ENCODE data around the gene OSBPL3.
"Not testable (repeated sequence)": the region's sequence is repeated elsewhere in the genome, so short reads cannot be mapped to it uniquely, and the experiment has no call there.

Gene OSBPL3

DNA sequence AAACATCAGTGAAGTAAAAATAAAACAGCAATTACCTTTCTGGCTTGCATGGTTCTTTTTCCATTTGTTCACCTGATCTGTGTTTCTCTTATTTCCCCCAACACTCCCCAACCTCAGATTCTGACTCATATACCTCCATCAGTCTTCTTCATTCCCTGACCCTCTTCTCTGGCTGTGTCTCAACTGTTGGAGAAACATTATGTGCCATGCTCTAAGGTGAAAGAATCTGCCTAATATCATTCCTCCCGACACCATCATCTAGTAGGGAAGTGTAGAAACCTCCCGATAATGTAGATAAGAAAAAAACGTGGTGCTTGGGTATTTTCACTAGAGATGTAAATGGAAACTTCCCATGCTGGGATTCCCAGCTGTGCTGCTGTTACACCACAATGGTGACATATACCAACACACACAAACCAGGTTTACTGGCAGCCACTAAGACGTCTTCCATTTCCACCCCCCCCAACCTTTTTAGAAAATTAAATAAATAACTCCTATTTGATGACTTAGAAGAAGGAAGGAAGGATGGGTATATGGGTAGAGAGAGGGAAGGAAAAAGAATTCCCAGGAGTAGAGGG is 63.4 kb downstream of the OSBPL3 start:
- DNase-seq, result no peak

DNA sequence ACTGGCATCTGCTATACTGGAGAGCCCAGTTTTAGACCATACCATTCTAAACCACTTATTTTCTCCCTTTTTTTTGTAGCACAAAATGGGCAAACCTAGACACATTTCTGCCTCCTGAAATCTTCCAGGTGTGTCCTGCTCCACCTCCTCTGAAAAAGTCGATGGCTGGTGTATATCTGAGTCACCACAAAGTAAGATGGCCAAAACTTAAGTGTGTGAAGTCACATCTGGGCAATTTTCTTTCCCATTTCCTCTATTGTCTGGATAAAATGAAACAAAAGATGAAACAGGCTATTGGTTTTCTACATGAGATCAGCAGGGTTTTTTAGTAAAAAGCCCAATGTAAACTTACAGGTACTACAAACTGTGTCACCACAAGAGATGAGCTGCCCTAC is 65.5 kb downstream of the OSBPL3 start:
- no peak for DNase-seq

DNA sequence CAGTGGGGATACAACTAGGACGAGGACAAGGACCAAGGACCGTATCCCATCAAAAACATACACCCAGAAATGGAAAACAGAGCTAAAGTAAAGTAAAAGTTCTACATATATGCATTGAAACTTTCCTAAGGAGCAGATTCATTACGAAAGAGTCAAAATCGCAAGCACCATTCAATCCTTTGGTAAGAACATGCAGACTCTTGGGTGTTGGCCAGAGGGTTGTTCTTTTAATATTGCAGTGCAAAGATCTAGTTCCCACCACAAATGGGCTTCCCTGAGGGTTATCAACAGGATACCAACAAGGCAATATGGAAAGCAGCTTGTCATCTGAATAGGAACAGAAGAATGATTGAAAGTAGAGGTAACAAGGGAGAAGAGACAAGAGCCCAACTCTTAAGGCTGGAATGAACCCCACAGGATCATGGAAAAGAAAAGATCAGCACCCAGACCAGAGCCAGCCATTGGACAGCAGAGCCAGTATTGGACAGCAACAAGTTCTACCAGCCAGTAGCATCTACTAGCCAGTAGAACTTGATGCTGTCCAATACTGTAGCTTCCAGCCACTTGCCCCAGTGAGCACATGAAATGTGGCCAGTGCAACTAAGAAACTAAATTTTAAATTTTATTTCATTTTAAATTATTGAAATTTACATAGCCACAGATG is 66.0 kb downstream of the OSBPL3 start:
- DNase-seq, result no peak

DNA sequence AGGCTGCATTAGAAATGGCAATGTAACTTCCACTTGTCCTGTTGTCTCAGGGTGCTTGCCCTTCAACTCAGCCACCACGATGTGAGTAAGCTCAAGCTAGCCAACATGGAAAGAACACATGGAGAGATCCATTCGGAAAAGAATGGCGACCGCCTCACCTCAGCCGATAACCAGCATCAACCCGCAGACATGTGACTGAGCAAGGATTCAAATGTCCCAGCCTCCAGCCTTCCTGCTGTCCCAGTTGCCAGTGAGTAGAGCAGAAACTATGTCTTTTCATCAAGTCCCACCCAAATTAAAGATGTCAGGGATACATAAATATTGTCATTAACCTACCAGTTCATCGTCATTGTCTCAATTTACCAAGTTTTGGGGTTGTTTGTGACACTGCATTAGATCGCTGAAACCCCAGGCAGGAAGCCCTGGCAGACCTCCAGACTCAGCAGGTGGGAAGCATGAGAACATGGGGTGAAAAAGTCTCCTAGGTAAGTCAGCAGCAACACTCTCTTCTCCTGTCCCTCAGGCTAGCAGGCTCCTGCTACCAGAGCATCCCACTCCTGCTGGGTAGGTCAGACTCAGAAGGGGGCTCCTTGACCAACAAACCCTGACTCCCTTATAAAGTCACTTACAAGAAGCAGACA is 67.0 kb downstream of the OSBPL3 start:
- no peak for DNase-seq

DNA sequence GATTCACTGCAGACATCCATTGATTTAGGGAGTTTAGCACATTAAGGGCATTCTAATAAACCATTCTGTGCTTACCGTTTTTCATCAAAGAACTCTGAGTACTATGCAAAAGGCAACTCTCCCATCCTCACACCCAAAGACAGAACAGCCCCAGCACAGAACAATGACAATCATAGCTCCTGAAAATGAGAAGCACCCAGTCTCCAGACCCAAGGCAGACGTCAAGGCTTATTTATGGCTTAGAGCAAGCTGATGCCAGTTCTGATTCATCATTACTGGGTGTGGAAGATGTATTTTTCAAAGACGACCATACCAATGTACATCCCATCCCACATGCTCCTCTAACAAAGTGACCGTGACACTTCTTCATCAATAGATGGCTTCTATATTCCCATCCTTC is 67.6 kb downstream of the OSBPL3 start:
- no peak for DNase-seq

DNA sequence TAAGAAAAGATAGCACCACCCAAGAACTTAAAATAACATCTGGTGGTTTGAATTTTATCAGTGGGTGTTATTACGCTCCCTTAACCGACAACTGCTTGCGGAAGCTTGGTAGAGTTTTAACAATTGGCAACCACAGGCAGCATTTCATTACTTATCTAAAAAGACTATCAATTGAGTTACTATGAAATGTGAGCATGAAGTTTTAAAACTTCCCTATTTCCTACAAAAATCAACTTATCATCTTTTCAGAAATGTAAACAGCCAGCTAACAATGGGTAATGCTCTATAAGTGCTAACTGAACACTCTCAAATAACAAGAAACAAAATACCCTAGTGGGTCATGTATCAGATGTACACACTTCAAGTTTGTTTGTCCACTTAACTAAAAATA is 68.8 kb downstream of the OSBPL3 start:
- DNase-seq, result no peak

DNA sequence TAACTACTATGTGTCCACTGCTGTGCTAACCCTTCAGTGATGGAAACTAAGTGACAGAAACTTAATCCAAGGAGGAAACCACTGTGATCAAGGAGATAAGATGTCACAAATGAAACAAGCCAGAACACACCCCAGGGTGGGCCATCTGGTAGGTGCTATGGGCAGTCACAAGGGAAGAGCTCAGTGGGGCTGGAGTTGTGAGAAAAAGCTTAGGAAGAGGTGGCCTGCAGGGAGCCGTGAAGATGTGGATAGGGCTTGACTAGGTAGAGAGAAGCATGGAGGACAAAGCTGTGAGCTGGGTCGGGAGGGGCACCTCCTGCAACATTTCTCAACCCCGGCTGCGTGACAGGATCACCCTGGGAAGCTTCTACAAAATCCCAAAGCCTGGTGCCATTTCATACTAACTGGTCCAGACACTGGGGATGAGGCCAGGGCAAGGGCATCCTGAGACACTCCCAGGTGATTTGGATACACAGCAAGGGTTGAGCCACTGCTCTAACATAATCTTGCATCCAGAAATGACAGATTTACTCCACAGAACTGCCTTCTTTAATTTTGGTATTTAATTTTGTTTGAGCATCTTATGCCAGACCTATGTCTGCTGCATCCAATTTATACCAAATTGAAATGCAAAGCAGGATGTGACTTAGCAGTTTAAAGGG is 69.3 kb downstream of the OSBPL3 start:
- no peak for DNase-seq

DNA sequence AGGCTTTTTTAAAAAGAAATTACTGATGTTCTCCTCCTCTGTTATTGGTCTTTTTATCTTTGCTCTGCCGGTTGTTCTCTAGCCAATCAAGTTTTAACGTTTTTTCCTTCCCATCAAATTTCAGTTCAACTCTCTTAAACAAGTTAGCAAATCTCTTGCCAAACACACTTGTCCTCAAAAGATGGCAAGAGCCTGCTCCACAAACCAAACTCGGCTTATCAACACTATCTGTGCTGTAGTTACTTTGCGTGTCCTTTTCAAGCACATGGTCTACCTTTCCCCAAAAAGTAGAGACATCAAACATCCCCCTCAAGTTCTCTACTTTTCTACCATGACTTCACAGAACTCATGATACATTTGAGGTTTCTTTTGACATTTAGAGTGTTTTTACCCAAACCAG is 71.3 kb downstream of the OSBPL3 start:
- no peak for DNase-seq

DNA sequence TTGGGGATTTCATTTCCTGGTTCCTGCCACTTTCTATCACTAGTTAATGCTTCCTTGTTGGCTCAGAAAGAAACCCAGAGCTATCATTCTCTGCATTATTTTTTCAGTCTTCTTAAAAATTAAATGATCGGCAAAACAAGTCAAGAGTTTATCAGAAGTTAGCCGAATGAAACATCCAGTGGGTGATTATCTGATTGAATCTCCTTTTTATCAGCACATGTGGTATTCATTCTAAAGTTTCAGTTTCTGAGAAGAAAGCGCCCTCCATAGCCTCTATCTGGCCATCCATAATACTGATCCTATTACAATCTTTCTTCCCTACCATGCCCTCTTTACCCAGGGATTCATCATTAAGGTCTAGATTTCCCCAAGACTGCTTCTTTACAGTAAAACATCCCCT is 71.8 kb downstream of the OSBPL3 start:
- no peak for DNase-seq

DNA sequence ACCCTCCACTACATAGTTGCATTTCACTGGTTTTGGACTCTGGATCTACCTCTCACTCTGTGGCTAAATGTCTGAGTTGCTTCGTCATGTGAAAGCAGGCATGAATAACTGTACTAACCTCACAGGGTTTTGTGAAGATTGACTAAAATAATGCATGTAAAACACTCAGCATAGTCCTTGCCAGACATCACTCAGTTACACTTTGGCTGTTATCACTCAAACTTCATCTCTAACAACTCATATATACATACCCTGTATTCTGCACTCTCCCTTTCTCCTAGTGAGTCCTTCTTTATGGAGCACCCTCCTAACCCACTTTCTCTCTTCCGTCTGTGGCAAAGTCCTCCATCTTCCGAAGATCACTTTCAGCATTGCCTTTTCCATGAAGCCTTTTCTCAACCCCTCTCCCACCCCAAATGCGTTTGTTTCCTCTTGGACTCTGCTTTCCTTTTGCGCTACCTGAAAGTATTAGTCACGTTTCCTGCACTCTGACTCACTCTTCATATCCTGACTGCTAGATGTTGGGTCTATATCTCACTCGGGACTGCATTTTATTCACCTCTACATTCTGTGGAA is 72.6 kb downstream of the OSBPL3 start:
- DNase-seq, result peak; percentile 65

DNA sequence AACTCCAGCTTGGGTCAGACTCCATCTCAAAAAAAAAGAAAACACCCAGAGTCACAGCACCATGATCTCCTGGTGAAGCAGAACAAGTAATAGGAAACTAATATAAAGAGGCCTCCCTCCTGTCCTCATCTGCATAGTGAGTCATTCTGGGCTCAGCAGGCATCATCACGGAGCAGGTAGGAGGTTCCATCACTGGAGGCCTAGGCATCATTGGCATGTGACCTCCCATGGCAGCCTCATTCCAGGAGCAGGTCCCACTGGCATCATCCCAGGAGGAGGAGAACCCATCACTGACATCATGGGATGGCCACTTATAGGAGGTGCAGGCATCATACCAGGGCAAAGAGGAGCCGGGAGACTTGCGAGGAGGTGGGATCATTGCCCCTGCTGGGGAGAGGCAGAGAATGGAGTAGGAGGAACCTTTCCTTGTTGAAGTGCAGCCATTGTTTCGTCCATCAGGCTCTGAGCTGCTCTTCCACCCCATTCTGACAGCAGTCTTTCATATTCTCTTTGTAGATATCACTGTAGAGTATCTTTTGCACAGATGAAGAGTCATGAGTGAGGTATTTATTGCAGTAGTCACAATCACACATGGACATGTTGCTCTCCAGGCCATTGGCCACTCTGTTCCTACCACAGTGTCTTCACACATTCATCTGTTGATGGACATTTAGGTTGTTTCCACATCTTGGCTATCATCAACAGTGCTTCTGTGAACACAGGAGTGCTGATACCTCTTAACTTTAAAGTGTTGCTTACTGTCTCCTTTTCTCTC is 73.8 kb downstream of the OSBPL3 start:
- DNase-seq, result no peak

DNA sequence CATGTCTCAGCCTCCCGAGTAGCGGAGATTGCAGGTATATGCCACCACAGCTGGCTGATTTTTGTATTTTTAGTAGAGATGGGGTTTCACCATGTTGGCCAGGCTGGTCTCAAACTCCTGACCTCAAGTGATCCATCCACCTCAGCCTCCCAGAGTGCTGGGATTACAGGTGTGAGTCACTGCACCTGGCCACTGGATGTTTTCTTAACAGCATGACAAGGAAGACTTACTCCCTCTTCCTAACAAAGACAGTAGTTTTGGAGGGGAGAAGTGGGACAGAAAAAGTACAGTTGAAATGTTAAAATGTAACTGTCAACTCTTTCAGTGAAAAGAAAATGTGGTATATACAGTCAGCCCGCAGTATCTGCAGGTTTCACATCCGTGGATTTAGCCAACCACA is 76.0 kb downstream of the OSBPL3 start:
- not testable (repeated sequence) for DNase-seq

DNA sequence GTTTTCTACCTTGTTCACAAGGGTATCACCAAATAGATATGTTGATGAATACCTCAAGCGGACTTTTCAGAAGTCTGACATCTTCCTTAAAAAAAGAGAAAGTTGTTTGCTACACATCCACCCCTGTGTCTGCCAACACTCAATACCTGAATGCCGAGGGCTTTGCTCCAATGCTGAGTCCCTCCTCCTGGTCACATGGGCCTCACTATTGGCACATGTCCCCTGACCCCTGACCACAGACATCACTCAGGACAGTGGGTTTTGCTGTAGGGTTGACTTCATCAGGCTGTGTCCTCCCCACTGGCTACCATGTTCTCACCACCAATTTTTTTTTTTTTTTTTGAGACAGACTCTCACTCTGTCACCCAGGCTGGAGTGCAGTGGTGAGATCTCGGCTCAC is 76.4 kb downstream of the OSBPL3 start:
- DNase-seq, result no peak

DNA sequence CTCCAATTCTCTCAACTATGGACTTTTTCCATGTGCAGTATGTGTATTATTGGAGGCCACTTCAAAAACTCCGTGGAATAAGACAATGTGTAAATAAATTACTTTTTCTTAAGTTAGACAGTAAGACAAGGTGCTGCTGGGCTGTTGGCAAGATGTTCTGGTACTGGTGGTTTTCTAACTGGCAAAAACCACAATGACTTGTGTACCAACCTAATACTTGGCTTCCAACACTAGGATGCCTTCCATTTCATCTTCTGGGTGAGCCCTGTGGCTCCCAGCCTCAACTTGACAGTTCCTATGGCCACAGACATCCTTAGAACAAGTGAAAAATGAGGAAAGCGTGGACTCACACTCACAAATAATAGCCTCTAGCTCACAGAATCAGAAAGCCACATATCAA is 77.0 kb downstream of the OSBPL3 start:
- DNase-seq, result no peak

DNA sequence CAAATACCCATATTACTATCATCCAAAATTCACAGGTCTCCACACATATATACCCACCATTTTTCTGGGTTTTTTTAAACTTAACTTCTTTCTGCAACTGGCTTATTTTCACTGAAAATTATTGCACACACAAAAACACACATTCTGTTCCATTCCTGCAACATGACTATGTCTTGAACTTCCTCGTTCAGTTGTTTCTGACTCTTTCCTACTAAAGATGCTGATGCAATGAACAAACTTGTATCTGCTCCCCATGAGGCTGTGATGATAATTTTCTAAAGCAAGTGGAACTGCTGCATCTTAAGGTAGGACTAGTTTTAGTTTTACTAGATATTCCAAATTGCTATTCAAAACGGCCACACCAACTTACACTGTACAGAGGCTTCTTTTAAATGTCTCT is 77.7 kb downstream of the OSBPL3 start:
- peak; percentile 24 for DNase-seq

DNA sequence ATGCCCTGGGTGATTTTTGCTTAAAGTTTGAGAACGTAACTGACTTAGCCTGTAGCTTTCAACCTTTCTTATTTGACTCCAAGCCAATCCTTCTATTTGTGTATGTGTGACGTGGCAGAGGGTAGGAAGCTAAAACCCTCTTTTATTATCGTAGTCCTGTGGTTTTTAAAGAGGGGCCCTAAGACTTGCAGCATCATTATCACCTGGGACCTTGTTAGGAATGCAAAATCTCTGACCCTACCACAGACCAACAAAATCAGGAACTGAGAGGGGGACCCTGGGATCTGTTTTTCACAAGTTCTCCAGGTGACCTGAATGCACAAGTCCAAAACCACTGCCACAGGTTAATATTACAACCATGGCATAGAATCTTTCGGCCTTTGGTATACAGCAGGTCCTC is 80.1 kb downstream of the OSBPL3 start:
- DNase-seq, result no peak

DNA sequence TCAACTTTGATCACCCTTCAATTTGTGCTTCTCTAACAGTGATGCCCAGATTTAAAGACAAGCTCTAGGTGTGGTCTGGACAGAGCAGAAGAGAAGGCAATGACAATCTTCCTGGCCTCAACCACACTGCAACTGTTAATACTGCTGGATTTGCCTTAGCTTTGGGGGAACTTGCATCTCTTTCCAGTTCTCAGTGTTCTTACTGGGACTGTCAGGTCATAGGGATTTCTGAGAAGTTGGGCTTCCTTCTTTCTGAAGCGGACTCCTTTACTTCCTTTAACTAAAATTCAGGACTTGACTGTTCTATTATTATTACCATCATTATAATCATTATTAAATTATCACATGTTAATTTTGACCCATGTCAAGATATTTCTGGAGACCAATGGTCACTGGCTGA is 80.8 kb downstream of the OSBPL3 start:
- no peak for DNase-seq

DNA sequence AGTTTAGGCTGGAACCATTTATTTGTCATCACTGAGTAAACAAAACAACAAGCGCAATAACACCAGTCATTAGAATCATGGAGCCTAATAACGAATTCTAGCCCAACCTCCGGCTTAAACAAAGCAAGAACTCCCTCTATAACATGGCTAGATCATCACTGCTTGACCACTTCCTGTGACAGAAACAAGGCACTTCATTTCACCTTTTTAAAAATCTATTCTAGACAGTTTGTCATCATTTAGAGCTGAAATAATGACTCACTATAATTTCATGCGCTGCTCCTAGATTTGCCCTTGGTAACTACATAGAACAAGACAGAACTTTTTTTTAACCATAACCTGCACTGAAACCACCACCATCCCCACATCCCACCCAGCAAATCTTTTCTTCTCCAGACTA is 81.3 kb downstream of the OSBPL3 start:
- no peak for DNase-seq

DNA sequence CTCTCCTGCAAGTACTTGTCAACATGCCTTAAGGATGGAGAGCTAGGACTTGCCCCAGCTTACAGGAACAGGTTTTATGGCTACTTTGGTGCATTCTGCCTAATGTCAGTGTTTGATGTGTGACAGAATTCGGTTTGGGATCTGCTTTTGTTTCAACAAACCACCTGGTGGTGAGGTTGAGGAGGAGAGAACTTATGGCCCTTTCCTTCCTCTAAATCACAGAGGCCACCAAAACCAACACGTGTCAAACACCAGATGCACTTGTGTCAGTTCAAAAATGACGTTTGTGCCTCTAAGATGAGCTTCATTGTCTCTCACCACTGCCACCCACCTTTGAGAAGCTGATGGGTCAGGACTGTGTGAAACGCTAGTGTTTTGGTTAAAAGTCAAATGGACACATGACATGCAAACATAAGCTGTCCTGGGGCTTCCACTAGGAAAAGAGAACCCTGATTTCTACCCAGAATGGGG is 83.9 kb downstream of the OSBPL3 start:
- DNase-seq, result no peak

DNA sequence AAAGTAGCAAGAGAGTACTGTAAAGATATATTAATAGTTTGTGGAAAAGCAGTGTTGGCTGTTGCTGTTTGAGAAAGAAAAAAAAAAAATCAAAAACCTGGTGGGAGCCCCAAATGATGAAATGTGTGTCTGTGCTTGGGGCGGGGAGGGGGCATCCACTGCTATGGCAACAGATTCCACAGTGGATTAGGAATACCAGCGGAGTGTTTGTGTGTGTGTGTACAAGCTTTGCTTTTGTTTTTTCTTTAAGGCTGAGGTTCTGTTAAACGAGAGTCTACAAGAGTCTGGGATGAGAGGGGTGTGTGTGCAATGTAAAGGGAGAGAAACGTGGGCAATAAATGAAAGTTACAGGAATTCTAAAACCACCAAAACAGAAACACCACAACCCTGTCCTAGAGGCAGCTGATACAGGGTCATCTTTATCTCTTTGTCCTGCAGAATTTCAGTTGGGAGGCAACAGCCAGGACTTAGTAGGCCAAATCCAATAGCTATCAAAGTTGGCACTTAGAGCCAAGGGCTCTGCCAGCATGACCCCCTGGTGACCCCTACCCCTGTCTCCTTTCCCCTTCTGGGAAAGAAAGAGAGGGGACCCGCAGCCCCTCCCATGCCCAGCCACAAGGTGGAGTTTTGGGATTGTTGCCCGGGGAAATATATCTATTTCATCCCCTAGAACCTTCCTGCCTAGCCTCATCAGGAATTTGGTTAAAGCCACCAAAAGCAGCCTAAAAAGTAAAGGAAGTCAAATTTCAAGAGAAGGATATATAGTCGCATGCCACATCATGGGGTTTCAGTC is 85.4 kb downstream of the OSBPL3 start:
- DNase-seq, result no peak

DNA sequence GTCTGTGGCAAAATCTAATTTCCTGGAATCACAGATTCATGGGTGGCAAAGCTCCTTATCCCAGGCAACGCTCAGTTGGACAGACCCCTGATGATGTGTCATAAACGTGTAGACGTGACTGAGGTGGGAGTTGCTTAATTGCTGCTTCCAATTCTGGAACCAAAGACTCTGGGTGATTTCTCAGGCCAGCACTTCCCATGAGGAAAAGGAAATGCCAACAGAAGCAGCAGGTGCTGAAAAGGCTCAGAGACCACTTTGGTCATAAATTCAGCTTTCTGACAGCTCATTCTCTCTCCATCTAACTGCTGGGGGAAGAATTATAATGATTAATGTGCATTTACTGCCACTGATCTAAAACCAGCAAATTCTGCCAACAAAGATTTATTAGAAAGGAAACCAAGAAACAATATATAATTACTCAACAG is 88.7 kb downstream of the OSBPL3 start:
- peak; percentile 40 for DNase-seq

DNA sequence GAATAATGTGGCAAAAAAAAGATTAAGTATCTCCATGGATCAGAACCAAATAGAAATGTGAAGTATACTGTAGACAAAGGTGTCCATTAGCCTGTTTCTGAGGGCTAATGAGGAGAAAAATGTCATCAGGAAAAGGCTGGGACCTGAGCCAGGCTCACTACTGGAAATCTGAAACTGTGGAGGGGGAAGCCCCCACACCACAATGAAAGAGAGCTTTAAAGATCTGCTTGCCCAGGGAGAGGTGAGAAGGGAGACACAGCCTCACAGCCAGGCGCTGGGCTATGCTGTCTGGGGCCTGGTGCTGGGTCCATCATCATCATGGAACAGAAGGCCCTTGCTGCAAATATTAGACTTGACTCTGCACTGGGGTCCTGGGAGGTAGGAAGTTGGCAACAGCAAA is 90.4 kb downstream of the OSBPL3 start:
- DNase-seq, result no peak

Measured in fibroblast of skin of right quadriceps (primary cell).